Measurements from ENCODE around the gene RPS18.

GRCh38 chr6:33241968-33242367 is 29.9 kb upstream of the RPS18 start:
- TF ChIP-seq FOSL2 (IDR thresholded peaks at IDR 0.05) (no peak), FOSL2 (CRISPR knock-in tag; IDR thresholded peaks at IDR 0.05) (no peak), POLR2A (IDR thresholded peaks at IDR 0.05; ENCODE audit: low read length) (no peak), CTCF (IDR thresholded peaks at IDR 0.05) (no peak)
